ENCODE data around the gene RASSF4. TPM values are rescaled to one million over a fixed set of nuclear protein-coding genes. Genes with fewer than 3 reads are reported as not detected.
"Not testable (repeated sequence)": the region's sequence is repeated elsewhere in the genome, so short reads cannot be mapped to it uniquely, and the experiment has no call there.

RASSF4 gene
- polyA plus RNA-seq, 3 donors, result 20.7 to 34.6 (median 24.1) TPM

DNA sequence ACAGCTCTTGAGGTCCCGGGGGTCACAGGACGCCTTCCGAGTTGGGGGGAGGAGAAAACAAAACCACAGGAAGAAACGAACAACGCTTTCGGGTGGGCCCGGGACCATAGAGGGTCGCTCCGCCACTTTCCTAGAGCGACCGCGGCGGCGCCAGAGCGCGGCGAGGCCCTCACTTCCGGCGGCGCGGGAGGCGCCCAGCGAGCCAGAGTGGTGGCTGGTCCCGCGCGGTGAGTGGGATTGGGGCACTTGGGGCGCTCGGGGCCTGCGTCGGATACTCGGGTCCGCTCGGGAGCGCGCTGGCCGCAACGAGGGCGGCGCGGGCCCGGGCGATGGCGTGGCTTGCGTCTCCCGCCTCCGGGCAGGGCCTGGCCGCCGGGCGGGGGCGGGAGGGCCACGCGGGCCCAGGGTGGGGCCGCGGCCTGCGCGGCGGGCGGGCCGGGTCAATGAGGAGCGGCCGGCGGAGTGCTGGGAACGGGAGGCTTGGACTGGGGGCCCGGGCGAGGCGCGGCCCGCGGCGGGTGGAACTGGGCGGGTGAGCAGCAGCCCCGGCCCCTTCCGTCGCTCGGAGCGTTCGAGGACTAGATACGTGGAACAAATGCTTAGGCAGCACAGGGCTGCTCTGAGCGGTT is 41.3 kb downstream of the RASSF4 start, which contains the start of gene ZNF22:
Gene ZNF22 (plus strand): TSS at position 172 of the 629 bp plus-strand sequence. CDS start 2,446 bp downstream, outside the sequence.
- peak in 2 of 3 donors; percentile 75 to 78 for DNase-seq (ENCODE audit: low read depth in 3 of 3, low spot score in 2 of 3)

DNA sequence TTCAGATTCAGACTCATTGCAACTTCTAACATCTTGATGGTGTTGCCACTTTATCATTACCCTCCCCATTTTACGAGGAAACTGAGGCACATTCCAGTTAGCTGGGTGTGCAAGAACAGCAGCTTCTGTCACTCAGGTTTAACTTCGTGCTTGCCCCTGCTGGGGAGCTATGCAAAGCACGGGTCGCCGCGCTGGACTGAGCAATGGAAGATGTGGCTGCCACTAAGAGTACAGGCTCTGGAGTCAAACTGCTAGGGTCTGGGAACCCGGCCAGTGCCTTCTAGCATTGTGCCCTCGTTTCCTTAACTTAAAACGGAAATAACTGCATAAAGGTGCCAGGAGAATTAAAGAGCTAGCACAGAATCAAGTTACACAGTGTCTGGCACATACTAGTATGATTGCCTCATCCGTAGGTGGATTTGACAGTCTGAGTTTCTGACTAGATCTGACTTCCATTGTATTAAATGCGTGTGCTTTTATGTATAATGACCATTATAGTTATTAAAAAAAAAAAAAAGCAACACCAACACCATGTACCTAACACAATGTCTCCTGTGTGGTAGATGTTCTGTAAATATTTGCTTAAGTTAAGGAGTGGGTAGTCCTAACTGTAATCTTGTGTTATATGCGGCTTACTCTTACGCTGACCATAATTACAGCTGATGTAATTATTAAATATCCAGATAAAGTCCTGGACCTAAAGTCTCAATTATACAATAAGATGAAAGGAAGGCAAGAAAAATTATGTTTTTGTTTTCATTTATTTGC is 42.0 kb downstream of the RASSF4 start:
- peak in 1 of 3 donors; percentile 55 for DNase-seq (ENCODE audit: low read depth in 3 of 3, low spot score in 2 of 3)

DNA sequence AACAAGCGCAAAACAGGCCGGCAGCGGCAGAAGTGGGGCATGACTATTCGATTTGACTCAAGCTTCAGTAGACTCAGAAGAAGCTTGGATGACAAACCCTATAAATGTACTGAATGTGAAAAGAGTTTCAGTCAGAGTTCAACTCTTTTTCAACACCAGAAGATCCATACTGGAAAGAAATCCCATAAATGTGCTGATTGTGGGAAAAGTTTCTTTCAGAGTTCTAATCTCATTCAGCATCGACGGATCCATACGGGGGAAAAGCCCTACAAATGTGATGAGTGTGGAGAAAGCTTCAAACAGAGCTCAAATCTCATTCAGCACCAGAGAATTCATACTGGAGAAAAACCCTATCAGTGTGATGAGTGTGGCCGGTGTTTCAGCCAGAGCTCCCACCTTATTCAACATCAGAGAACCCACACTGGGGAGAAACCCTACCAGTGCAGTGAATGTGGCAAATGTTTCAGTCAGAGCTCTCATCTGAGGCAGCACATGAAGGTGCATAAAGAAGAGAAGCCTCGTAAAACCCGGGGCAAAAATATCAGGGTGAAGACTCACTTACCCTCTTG is 43.9 kb downstream of the RASSF4 start:
- no peak for DNase-seq (ENCODE audit: low read depth in 3 of 3, low spot score in 2 of 3)

DNA sequence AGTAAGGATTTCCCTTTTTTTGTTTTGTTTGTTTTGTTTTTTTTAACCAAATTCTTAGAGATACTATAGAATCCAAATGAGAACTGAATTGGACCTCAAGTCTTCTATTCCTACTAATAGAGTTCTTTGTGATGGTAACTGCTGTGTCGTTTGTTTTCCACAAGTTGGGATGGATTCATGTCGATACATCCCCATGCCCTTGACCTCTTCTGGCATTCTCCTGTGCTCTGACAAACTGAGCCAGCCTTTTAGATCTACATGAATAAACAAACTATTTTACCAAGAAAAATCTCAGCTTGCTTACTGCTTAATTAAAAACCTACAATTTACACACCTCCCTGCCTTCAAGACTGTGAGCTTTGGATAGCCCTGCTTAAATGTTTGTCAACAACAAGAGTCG is 45.1 kb downstream of the RASSF4 start:
- no peak for DNase-seq (ENCODE audit: low read depth in 3 of 3, low spot score in 2 of 3)

DNA sequence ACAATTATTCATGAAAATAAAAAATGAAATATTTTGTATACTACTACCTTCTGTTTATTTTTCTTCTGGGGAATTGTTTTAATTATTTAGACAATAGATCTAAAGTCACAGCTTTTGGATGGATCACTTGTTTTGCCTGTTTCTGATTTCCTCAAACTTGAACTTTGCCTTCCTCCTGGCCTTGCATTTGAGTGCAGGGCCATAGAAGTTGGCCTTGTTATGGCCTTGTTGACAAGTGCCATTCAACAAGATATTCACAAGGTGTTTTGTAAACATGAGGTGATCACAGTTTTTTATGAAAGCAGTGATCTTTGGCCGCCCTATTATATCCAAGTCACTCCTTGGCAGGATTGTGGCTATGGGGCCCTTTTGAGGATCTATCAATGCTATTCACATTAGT is 45.7 kb downstream of the RASSF4 start:
- no peak for DNase-seq (ENCODE audit: low read depth in 3 of 3, low spot score in 2 of 3)

DNA sequence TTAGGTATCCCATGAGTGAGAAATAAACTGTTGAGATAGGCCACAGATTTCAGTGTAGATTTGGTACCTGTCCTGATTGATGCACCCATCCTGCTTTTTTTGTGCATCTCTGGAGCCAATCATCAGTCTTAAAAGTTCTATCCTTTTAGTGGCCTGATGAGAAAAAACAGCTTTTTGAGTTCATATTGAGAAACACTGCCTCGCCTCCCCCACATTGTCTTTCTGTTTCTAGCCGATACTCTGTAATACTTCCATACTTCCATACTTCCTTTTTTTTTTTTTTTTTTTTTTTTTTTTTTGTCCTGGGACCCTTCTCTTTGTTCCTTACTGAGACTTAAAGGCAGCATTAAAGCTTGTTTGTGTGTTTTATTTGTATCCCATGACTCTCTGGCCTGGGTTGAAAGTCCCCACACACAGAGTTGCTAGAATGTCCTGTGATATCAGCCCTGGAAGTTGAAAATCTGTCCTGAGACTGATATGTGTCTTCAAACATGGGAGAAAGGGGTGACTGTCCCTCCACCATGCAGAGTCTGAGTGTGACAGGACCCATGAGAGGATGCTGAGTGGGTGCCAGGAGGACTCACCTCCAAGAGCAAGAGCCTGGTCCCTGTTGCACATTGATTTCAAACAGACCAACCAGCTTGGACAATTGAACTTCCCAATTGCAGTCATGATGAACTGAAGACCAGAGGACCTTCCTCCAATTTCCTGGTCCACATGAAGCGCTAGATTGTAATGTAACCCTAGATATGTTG is 46.9 kb downstream of the RASSF4 start:
- DNase-seq (ENCODE audit: low read depth in 3 of 3, low spot score in 2 of 3), result no peak

DNA sequence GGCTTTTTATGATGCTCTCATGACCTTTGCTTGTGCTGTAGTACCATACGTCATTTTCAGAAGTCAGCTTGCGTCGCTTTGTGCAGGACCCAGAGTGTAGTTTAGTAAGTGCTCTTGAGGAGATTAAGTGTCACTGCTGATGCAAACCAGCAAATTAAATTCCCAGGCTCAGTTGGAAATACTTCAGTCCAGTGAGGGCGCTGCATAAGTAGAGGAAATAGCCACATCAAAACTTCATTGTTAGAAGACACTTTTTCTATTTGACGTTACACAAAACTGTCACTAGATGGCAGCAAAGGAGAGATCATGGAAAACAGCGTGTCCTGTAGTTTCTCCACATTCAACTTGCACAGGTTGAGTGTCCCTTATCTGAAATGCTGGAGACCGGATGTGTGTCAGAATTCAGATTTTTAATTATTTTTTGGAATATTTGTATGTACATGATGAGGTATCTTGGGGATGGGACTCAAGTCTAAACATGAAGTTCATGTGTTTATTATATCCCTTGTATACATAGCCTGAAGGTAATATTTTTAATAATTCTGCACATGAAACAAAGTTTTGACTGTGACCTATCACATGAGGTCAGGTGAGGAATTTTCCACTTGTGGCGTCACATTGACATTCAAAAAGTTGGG is 49.0 kb downstream of the RASSF4 start:
- peak; percentile 83 to 88 (median 85) for DNase-seq (ENCODE audit: low read depth in 3 of 3, low spot score in 2 of 3)

DNA sequence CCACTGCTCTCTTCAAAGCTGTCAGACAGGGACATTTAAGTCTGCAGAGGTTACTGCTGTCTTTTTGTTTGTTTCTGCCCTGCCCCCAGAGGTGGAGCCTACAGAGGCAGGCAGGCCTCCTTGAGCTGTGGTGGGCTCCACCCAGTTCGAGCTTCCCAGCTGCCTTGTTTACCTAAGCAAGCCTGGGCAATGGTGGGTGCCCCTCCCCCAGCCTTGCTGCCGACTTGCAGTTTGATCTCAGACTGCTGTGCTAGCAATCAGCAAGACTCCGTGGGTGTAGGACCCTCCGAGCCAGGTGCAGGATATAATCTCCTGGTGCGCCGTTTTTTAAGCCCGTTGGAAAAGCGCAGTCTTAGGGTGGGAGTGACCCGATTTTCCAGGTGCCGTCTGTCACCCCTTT is 55.0 kb downstream of the RASSF4 start:
- not testable (repeated sequence) for DNase-seq (ENCODE audit: low read depth in 3 of 3, low spot score in 2 of 3)

DNA sequence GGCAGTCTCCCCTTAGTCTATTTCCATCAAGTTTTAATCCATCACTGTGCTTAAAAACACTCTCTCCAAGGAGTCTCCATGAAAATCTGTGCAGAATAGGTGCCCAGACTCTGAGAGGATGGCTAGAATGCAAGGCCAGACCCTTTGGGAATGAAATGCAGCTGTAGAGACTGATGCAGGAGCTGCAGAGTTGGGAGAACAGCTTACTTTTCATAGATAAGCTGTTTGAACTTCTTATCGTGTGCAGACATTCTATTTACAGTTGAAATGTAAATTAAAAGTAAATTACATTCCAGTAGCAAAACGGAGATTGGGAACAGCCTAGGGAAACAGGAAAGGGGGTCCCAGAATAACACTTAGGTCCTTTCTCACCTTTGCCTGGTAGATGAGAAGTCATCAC is 56.0 kb downstream of the RASSF4 start:
- no peak for DNase-seq (ENCODE audit: low read depth in 3 of 3, low spot score in 2 of 3)

DNA sequence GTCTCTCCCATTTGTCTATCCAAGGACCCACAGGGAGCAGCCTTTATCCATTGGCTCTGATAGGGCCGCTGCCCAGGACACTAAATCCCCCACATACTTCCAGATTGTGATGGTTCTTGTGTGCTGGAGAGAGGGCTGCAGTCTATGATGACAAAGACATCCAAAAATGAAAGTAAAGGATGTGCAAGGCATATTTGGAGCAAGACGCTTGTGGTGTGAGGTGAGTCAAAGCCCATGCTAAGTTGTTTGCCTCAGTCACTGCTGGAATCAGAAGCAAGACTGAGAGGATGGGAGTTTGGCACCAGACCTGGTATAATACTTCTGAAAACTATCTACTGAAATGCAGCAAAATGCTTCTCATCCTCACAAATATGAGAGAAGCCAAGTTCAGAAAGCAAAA is 63.8 kb downstream of the RASSF4 start:
- DNase-seq (ENCODE audit: low read depth in 3 of 3, low spot score in 2 of 3), result no peak

DNA sequence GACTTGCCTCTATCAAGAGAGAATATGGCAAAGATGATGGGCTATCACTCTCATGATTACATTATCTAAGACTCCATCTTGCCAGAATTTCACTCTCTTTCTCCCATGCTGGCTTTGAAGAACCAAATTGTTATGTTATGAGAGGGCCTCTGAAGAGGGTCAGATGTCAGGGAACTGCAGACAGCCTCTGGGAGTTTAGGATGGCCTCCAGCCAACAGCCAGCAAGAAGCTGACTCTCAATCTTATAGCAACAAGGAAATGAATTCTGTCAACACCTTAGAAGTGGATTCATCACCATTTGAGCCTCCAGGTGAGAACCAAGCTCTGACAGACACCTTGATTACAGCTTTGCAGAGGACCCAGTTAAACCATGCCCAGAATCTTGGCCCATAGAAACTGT is 74.7 kb downstream of the RASSF4 start:
- no peak for DNase-seq (ENCODE audit: low read depth in 3 of 3, low spot score in 2 of 3)

DNA sequence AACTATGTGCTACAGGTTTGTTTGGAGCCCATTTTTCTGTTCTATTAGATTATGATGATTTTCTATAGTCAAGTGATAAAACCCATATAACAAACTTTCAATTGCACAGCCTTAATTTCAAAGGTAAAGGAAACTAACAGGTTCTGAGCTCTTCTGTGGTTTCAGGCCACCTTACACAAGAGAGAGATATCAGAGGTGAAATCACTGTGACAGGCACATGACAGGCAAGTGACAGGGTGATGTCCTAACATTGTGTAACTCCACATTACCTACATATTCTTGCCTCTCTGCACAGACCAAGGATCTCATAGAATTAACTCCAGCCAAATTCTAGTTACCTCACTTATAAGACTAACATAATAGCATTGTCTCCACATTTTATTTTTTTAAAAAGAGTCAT is 76.1 kb downstream of the RASSF4 start:
- no peak for DNase-seq (ENCODE audit: low read depth in 3 of 3, low spot score in 2 of 3)

DNA sequence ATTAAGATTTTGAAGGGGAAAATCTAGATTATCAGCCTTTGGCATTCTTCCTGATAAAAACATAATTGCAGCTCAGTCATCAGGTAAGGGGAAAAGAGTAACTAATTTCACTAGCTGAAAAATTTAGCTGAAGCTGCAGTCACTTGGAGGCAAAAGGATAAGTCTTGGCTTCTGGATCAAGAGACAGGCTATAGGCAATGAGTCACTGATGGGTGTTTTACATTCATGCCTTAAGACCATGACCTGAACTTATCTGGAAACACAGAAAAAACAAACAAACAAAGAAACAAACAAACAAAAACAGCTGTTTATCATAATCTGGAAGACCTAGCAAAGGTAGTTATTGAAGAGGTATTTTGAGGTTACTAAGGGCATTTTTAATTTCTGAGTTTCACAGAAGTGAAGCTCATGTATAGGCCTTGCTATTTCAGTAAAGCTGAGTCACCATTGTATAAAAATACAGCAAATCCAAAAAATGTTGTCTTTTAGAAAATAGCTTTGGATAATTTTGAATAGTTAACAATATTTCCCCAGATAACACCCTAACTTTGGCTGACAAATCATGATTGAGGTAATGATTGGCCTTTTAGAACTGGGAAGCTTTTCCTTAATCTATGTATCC is 81.4 kb downstream of the RASSF4 start:
- no peak for DNase-seq (ENCODE audit: low read depth in 3 of 3, low spot score in 2 of 3)

DNA sequence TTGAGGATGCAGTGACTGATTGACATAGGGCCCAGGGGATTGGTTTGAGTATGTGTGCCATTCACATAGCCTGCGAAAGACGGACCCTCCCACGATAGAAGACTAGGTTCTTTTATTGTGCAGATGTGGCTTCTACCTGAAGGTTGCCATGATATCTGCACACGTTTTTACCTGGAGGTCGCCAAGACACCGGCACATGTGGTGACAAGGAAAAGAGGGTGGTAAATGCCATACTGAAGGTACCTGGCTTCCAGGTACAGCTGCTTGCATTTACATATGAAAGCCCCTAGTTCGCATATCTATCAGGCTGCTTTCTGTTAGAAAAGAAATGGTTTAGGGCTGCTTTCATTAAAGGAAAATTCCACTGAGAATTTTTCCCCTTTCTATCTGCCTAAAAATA is 84.7 kb downstream of the RASSF4 start:
- DNase-seq (ENCODE audit: low read depth in 3 of 3, low spot score in 2 of 3), result no peak

Other genes starting within 250 kb of the RASSF4 start
- 10 to 100 TPM; 60.1 to 68.1 (median 62.7) TPM for gene TMEM72, start 48.5 kb upstream of the RASSF4 start, polyA plus RNA-seq (ENCODE audit: insufficient read length in 3 of 3)
- 1 to 10 TPM; 5.9 to 8.8 (median 7.2) TPM for gene DEPP1, start 19.0 kb downstream of the RASSF4 start, polyA plus RNA-seq (ENCODE audit: insufficient read length in 3 of 3)
- gene ZNF22, start 41.1 kb downstream of the RASSF4 start, polyA plus RNA-seq (ENCODE audit: insufficient read length in 3 of 3), result 100 to 1,000 TPM in 1 of 3 donors, 10 to 100 TPM in 2; 89.6 to 102 (median 99.9) TPM